Measurements from ENCODE around the gene FAM222B. TPM values are rescaled to one million over a fixed set of nuclear protein-coding genes. Genes with fewer than 3 reads are reported as not detected.

FAM222B gene
- total RNA-seq, 2 experiments from 2014 or later: 15.4 to 17.1 TPM

- CTCF ChIA-PET: interaction anchor here (0.6 to 17.5 kb wide), 38 partner anchors 9 to 204 kb away, joined by 3 to 736 read pairs (median 4); partner anchors contain the start of genes BLTP2, FAM222B, NEK8 and PROCA1
- peak overlapping the region; percentile 16 for H3K27ac Mint-ChIP-seq
- peaks cover 36% of the 10 kb centered on the region for H3K4me1 Mint-ChIP-seq (ENCODE audit: low read depth)
- no peak for ATAC-seq
- peaks cover 30% of the 10 kb centered on the region for H3K36me3 Mint-ChIP-seq (ENCODE audit: low read depth)
- H3K27me3 Mint-ChIP-seq (ENCODE audit: low read depth): no peaks in the 10 kb centered on the region
- POLR2A ChIA-PET: interaction anchor here (13.0 kb wide), 1 partner anchor 23 kb away, joined by 212 read pairs; the partner anchor contains the start of genes NEK8 and TLCD1
- no peak for DNase-seq
- H3K4me3 Mint-ChIP-seq: no peak overlapping the region
- H3K9me3 Mint-ChIP-seq (ENCODE audit: insufficient read depth): no peaks in the 10 kb centered on the region
Observed at GRCh38 chr17:28749516-28750177, 92.9 kb downstream of the FAM222B start.

- Mint-ChIP-seq H3K4me3 (no peak overlapping the region), H3K4me1 (ENCODE audit: low read depth) (peaks cover 36% of the 10 kb centered on the region), H3K36me3 (ENCODE audit: low read depth) (peaks cover 27% of the 10 kb centered on the region), H3K27me3 (ENCODE audit: low read depth) (no peaks in the 10 kb centered on the region), H3K9me3 (ENCODE audit: insufficient read depth) (no peaks in the 10 kb centered on the region), H3K27ac (peak overlapping the region; percentile 65)
- ChIA-PET CTCF (interaction anchor here (0.8 to 17.5 kb wide), 16 partner anchors 8 to 205 kb away, joined by 3 to 736 read pairs (median 5); partner anchors contain the start of genes NEK8, PROCA1, RPL23A and TLCD1), POLR2A (interaction anchor here (13.0 kb wide), 1 partner anchor 23 kb away, joined by 212 read pairs; the partner anchor contains the start of genes NEK8 and TLCD1)
- DNase-seq (no peak), ATAC-seq (no peak)
Observed at GRCh38 chr17:28748852-28749515, 93.6 kb downstream of the FAM222B start.

GRCh38 chr17:28747801-28748750, 94.5 kb downstream of the FAM222B start:
- Mint-ChIP-seq H3K4me3 (no peak overlapping the region), H3K4me1 (ENCODE audit: low read depth) (peaks cover 38% of the 10 kb centered on the region), H3K9me3 (ENCODE audit: insufficient read depth) (no peaks in the 10 kb centered on the region), H3K27ac (peak overlapping the region; percentile 65), H3K27me3 (ENCODE audit: low read depth) (no peaks in the 10 kb centered on the region), H3K36me3 (ENCODE audit: low read depth) (peaks cover 27% of the 10 kb centered on the region)
- ATAC-seq (no peak), DNase-seq (no peak)
- POLR2A ChIA-PET: interaction anchor here (0.7 to 13.0 kb wide), 3 partner anchors 22 to 149 kb away, joined by 3 to 212 read pairs (median 4); partner anchors contain the start of genes NEK8, PROCA1 and TLCD1
- CTCF ChIA-PET: interaction anchor here (1.0 to 17.5 kb wide), 5 partner anchors 15 to 206 kb away, joined by 3 to 736 read pairs (median 46); partner anchors contain the start of genes NEK8, RPL23A and TLCD1

- CTCF ChIA-PET: interaction anchor here (1.3 to 17.5 kb wide), 3 partner anchors 16 to 207 kb away, joined by 3 to 736 read pairs (median 133); partner anchors contain the start of genes NEK8 and TLCD1
- Mint-ChIP-seq H3K4me1 (ENCODE audit: low read depth) (peaks cover 40% of the 10 kb centered on the region), H3K4me3 (no peak overlapping the region), H3K27me3 (ENCODE audit: low read depth) (no peaks in the 10 kb centered on the region), H3K9me3 (ENCODE audit: insufficient read depth) (no peaks in the 10 kb centered on the region), H3K36me3 (ENCODE audit: low read depth) (peaks cover 23% of the 10 kb centered on the region), H3K27ac (no peak overlapping the region)
- DNase-seq (no peak), ATAC-seq (no peak)
- POLR2A ChIA-PET: interaction anchor here (0.7 to 13.0 kb wide), 4 partner anchors 21 to 148 kb away, joined by 3 to 212 read pairs (median 6); partner anchors contain the start of genes NEK8, PROCA1, RPL23A and TLCD1
Observed at GRCh38 chr17:28747051-28747691, 95.4 kb downstream of the FAM222B start.

DNA sequence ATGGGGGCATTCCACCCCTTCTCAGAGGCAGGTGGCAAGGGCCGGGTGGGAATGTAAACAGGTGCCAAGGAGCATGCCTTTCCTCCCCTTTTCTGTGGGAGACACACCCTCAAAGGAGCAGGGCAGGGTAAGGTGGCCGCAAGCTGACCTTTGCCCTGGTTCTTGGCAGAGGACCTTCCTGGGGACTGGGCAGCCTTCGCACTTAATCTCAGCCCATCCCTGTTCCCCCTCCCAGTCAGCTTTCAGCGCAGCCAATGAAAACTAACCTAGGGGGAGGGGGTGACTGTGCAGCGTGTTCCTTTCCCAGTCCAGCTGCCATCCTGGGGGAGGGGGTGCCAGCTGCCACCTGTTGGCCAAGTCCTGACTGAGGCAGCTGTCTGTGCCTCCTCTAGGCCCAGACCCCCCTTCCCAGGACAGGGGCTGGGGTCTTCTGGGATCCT, 96.0 kb downstream of the FAM222B start:
- H3K36me3 Mint-ChIP-seq (ENCODE audit: low read depth): peaks cover 23% of the 10 kb centered on the region

GRCh38 chr17:28745786-28746411, 96.7 kb downstream of the FAM222B start:
- Mint-ChIP-seq H3K4me1 (ENCODE audit: low read depth) (peaks cover 52% of the 10 kb centered on the region), H3K36me3 (ENCODE audit: low read depth) (peaks cover 25% of the 10 kb centered on the region), H3K4me3 (peak overlapping the region; percentile 90), H3K27me3 (ENCODE audit: low read depth) (no peaks in the 10 kb centered on the region), H3K27ac (peak overlapping the region; percentile 95), H3K9me3 (ENCODE audit: insufficient read depth) (no peaks in the 10 kb centered on the region)
- DNase-seq: no peak
- ChIA-PET POLR2A (interaction anchor here (0.8 to 13.0 kb wide), 3 partner anchors 20 to 84 kb away, joined by 4 to 212 read pairs (median 7); partner anchors contain the start of genes NEK8, RPL23A, SDF2 and SUPT6H), CTCF (interaction anchor here (0.9 to 17.5 kb wide), 4 partner anchors 17 to 208 kb away, joined by 3 to 736 read pairs (median 68); partner anchors contain the start of genes NEK8 and TLCD1)
- ATAC-seq: no peak

More for the DNA sequence above, 96.0 kb downstream of the FAM222B start:
- no peak for ATAC-seq
- H3K4me3 Mint-ChIP-seq: peak overlapping the region; percentile 90
- H3K27me3 Mint-ChIP-seq (ENCODE audit: low read depth): no peaks in the 10 kb centered on the region
- DNase-seq: no peak
- peaks cover 45% of the 10 kb centered on the region for H3K4me1 Mint-ChIP-seq (ENCODE audit: low read depth)
- H3K9me3 Mint-ChIP-seq (ENCODE audit: insufficient read depth): no peaks in the 10 kb centered on the region
- H3K27ac Mint-ChIP-seq: peak overlapping the region; percentile 95
- ChIA-PET POLR2A (interaction anchor here (1.2 to 13.0 kb wide), 3 partner anchors 20 to 35 kb away, joined by 4 to 212 read pairs (median 7); partner anchors contain the start of genes NEK8, PROCA1, RPL23A and TLCD1), CTCF (interaction anchor here (11.1 to 17.5 kb wide), 2 partner anchors 16 to 19 kb away, joined by 133 to 736 read pairs; partner anchors contain the start of genes NEK8 and TLCD1)

GRCh38 chr17:28744972-28745785, 97.4 kb downstream of the FAM222B start:
- peak overlapping the region; percentile 90 for H3K4me3 Mint-ChIP-seq
- peaks cover 25% of the 10 kb centered on the region for H3K36me3 Mint-ChIP-seq (ENCODE audit: low read depth)
- peak; percentile 17 for ATAC-seq

DNA sequence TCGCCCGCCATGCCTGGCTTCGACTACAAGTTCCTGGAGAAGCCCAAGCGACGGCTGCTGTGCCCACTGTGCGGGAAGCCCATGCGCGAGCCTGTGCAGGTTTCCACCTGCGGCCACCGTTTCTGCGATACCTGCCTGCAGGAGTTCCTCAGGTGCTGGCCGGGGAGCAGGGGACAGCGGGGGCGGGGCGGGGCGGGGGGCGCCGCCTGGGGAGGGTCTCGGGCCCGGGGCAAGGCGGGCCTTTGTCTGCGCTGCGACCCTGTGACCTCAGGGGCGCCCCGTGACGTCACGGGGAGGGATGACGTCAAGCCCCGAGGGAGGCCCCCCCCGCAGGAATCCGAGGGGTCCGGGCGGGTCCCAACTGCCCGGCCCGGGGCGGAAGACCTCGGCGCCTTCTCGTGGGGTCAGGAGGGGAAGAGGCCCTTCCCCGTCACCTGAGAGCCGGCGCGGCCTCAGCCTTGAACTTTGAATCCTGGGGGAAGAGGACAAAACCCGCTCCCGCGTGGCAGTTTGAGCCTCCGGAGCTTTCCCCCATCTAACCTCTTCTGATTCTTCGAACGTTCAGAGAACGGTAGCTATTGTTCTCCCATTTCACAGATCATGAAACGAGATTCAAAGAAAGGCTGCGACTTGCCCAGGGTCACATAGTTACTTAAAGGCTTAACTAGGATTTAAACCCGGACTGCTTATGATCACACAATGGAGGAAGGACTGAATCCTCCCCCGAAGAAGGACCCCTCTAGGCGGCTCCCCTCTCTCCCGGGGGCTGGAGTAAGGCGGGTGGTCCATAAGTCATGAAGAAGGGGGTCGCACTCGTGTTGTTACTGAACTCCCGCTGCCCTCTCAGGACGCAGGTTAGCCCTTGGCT, 98.3 kb downstream of the FAM222B start:
- ATAC-seq (peak; percentile 15), DNase-seq (peak; percentile 79)
- no peaks in the 10 kb centered on the region for H3K27me3 Mint-ChIP-seq (ENCODE audit: low read depth)
- H3K27ac Mint-ChIP-seq: peak overlapping the region; percentile 95
- peaks cover 3% of the 10 kb centered on the region for H3K9me3 Mint-ChIP-seq (ENCODE audit: insufficient read depth)
- H3K4me3 Mint-ChIP-seq: peak overlapping the region; percentile 90
- peaks cover 29% of the 10 kb centered on the region for H3K36me3 Mint-ChIP-seq (ENCODE audit: low read depth)
- CTCF ChIA-PET: interaction anchor here (0.9 to 17.5 kb wide), 7 partner anchors 10 to 206 kb away, joined by 3 to 736 read pairs (median 4); partner anchors contain the start of genes NEK8, RPL23A and TLCD1
- POLR2A ChIA-PET: interaction anchor here (0.9 to 13.0 kb wide), 5 partner anchors 13 to 98 kb away, joined by 3 to 212 read pairs (median 7); partner anchors contain the start of genes FAM222B, NEK8, RPL23A and TLCD1
- peaks cover 47% of the 10 kb centered on the region for H3K4me1 Mint-ChIP-seq (ENCODE audit: low read depth)

More at GRCh38 chr17:28744972-28745785, 97.4 kb downstream of the FAM222B start:
- no peaks in the 10 kb centered on the region for H3K27me3 Mint-ChIP-seq (ENCODE audit: low read depth)
- CTCF ChIA-PET: interaction anchor here (0.9 to 17.5 kb wide), 6 partner anchors 9 to 208 kb away, joined by 3 to 736 read pairs (median 4); partner anchors contain the start of genes NEK8 and TLCD1
- no peaks in the 10 kb centered on the region for H3K9me3 Mint-ChIP-seq (ENCODE audit: insufficient read depth)
- H3K27ac Mint-ChIP-seq: peak overlapping the region; percentile 95
- POLR2A ChIA-PET: interaction anchor here (0.8 to 13.0 kb wide), 4 partner anchors 19 to 97 kb away, joined by 4 to 212 read pairs (median 6); partner anchors contain the start of genes FAM222B, NEK8, RPL23A and SDF2
- H3K4me1 Mint-ChIP-seq (ENCODE audit: low read depth): peaks cover 47% of the 10 kb centered on the region
- DNase-seq: peak; percentile 57
